Activated T-cell treated with anti-CD3 and anti-CD28 coated beads, Interleukin-2, amount 50 U/mL, for 4 hours (primary cell): ENCODE measurements around the gene NEU4. TPM values are rescaled to one million over a fixed set of nuclear protein-coding genes. Genes with fewer than 3 reads are reported as not detected.

Source experiments
- ATAC-seq, 2 donors: fragments of 200-7000 bp; cut with Tn5 transposase; one replicate each; pipeline ENCODE4 v1.10.0; 2021
- DNase-seq: peaks from one replicate; pipeline ENCODE4 v3.0.0-alpha.2; 2020
- H3K27me3 Mint-ChIP-seq: one replicate; pipeline ENCODE4 v1.8.0; 2021; ENCODE audit warnings: low read depth, mixed read lengths
- H3K36me3 Mint-ChIP-seq: one replicate; pipeline ENCODE4 v1.8.0; 2022; ENCODE audit warnings: mixed read lengths; ENCODE audit not compliant: insufficient read depth
- H3K4me1 Mint-ChIP-seq: one replicate; pipeline ENCODE4 v1.8.0; 2021; ENCODE audit warnings: low read depth, mixed read lengths
- H3K4me3 Mint-ChIP-seq: one replicate; pipeline ENCODE4 v1.8.0; 2021; ENCODE audit warnings: mild to moderate bottlenecking, moderate library complexity, mixed read lengths
- H3K9me3 Mint-ChIP-seq: one replicate; pipeline ENCODE4 v1.8.0; 2021; ENCODE audit warnings: mixed read lengths
- total RNA-seq, 3 donors: library from RNA; stranded (reverse); gene quantifications; one replicate each; pipeline ENCODE4 v1.2.1, GENCODE V29; 2021

NEU4 gene
- total RNA-seq, 3 donors from 2014 or later, result 0.65 TPM; not detected in 2

DNA sequence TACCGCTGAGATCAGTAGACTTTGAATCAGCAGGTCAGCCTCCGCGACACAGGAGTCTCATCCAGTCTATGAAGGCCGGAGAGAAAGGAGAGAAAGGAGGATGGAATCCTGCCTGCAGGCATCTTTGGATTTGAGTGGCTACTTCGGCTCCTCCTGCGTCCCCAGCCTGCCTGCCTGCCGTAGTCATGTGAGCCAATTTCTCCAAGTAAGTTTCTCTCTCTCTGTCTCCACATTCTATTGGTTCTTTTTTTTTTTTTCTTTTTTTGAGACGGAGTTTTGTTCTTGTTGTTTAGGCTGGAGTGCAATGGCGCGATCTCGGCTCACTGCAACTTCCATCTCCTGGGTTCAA lies 33.0 kb downstream of the NEU4 start:
- H3K27me3 Mint-ChIP-seq, result no peaks in the 10 kb centered on the region
- ATAC-seq, result no peak
- H3K4me3 Mint-ChIP-seq, result no peak overlapping the region
- no peak for DNase-seq
- H3K4me1 Mint-ChIP-seq, result peaks cover 37% of the 10 kb centered on the region
- no peaks in the 10 kb centered on the region for H3K36me3 Mint-ChIP-seq
- no peaks in the 10 kb centered on the region for H3K9me3 Mint-ChIP-seq

DNA sequence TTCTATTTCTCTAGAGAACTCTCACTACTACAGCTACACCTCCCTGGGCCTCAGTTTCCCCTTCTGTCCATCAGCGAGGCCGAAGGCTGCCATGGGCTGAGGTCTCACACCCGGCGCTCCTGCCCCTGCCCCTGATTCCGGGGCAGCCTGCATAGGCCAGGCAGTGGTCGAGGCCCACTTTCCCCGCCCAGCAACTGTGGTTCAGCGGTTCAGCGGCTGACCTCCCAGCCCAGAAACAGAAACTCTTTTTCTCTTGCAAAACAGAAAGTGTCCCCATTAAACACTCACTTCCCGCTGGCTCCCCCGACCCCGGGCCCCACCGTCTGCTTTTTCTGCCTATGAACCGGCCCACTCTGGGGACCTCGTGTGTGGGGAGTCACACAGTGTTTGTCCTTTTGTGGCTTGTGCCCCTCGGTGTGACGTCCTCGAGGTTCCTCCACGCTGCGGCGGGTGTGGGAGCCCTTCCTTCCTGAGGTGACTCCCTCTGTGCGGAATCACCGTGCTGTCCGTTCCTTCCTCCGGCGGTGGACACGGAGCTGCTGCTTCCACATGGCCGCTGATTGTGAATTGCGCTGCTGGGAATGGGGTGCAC lies 33.7 kb downstream of the NEU4 start:
- ATAC-seq (peak; percentile 38 to 39), DNase-seq (peak; percentile 42)
- H3K9me3 Mint-ChIP-seq, result no peaks in the 10 kb centered on the region
- no peaks in the 10 kb centered on the region for H3K36me3 Mint-ChIP-seq
- no peaks in the 10 kb centered on the region for H3K27me3 Mint-ChIP-seq
- peak overlapping the region; percentile 67 for H3K4me3 Mint-ChIP-seq
- H3K4me1 Mint-ChIP-seq, result peaks cover 36% of the 10 kb centered on the region

DNA sequence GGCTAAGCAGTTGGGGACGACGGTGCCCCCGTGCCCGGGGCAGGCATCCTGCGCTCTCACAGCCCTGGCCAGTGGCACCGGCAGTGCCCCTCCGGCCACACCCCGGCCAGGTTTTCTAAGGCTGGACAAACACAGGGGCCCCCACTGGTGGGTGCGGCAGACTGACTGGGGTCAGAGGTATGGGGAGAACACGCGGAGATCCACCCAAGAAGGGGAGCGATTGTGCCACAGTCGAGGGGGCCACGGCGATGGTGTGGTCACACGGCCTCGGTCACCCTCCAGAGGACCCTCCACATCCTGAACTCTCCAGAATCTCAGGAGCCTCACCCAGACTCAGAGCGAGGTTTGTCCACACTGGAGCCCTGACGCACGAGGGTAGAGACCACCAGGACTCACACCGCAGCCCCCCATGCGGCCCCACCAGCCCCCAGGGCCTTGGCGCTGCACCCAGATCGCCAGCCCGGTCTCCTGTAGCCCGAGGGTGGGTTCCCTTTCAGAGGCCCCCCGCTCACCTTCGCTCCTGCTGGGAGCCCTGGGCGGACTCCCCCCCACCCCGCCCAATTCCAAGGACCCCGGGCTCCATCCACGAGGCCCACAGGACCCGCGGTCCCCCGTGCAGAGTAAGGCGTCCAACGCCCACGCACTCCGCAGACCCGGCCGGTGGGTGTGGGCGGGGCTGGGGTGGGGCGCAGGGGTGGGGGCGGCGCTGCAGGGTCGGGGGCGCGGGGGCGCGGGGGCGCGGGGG lies 34.5 kb downstream of the NEU4 start:
- no peaks in the 10 kb centered on the region for H3K36me3 Mint-ChIP-seq
- H3K4me3 Mint-ChIP-seq, result peak overlapping the region; percentile 67
- no peaks in the 10 kb centered on the region for H3K9me3 Mint-ChIP-seq
- DNase-seq (no peak), ATAC-seq (peak; percentile 5)
- H3K4me1 Mint-ChIP-seq, result peaks cover 36% of the 10 kb centered on the region
- H3K27me3 Mint-ChIP-seq, result no peaks in the 10 kb centered on the region

DNA sequence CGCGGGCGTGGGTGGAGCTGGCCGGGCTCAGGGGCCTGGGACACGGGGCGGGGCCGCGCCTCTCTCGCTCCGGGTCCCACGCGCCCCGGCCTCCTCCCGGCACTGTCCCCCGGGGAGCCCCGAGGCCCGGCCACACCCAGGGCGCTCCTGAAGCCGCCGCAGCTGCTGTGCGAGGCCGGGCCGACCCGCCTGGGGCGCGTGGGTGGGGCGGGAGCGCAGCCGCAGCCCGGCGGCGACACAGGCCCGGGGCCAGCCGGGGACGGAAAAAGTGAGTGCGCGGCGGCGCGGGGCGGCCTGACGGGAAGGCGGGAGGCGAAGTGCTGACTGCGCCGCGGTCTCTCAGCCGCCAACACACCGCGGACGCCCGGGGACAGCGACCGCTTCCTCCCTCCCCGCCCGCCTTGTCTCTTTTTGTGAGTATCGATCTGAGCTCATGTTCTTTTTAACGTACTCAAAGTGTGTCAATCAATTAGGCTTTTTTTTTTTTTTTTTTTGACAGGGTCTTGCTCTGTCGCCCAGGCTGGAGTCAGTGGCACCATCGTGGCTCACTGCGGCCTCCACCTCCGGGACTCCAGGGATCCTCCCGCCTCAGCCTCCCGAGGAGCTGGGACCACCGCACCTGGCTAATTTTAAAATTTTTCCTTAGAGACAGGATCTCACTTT lies 35.2 kb downstream of the NEU4 start:
- H3K4me3 Mint-ChIP-seq, result peak overlapping the region; percentile 67
- DNase-seq (peak; percentile 80), ATAC-seq (peak; percentile 81 to 86)
- no peaks in the 10 kb centered on the region for H3K9me3 Mint-ChIP-seq
- H3K4me1 Mint-ChIP-seq, result peaks cover 36% of the 10 kb centered on the region
- no peaks in the 10 kb centered on the region for H3K36me3 Mint-ChIP-seq
- H3K27me3 Mint-ChIP-seq, result no peaks in the 10 kb centered on the region

DNA sequence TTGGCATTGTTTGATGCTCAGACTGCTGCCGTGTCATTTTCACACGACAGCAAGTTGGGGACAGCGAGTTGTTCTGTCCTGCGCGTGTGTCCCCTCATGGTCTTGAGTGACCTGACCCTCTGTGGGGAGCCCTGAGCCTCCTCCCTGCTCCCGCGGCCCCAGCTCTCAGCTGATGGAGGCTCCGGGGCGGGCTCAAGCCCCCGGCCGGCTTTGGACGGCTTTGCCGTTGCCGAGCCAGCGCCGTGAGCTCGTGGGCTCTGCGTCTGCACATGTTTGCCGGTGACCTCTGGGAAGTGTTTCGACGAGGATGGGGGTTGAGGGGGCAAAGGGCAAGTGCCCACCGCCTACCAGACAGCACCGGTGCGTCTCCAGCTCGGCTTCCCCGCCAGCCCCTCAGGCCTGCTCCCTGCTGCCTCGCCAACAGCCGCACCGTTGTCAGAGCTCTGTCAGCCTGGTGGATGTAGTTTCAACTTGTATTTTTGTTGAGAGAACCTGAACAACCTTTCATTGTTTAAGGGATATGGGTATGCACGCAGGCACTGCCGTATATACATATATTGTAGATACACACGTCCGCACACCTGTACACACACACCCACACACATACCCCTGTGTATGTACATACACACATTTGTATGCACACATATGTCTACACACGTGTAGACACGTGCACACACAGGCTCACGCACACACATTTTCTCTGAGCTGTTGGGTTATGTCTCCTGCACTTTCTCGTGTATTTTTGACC lies 36.0 kb downstream of the NEU4 start:
- peaks cover 36% of the 10 kb centered on the region for H3K4me1 Mint-ChIP-seq
- H3K36me3 Mint-ChIP-seq, result no peaks in the 10 kb centered on the region

DNA sequence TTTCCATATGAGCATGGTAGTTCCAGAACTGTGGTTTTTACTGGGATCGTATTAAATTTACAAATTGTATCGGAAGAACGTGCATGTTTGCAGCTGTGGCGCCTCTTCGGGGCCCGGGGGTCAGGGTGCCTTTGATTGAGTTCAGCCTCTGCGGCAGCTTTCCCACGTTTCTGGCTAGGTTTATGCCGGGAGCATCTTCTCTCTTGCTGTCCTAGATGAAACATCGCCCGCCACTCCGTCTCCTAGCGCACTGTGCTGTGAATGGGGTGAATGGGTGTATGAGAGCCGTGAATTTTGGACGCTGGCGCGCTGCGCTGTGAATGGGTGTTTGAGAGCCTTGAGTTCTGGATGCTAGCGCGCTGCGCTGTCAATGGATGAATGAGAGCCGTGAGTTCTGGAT lies 37.4 kb downstream of the NEU4 start:
- Mint-ChIP-seq H3K27me3 (no peaks in the 10 kb centered on the region), H3K4me3 (peak overlapping the region; percentile 67), H3K4me1 (peaks cover 36% of the 10 kb centered on the region), H3K36me3 (peaks cover 2% of the 10 kb centered on the region), H3K9me3 (no peaks in the 10 kb centered on the region)
- DNase-seq (no peak), ATAC-seq (no peak)

More for the DNA sequence above, 36.0 kb downstream of the NEU4 start:
- Mint-ChIP-seq H3K27me3 (no peaks in the 10 kb centered on the region), H3K9me3 (no peaks in the 10 kb centered on the region), H3K4me3 (peak overlapping the region; percentile 67)
- DNase-seq, result no peak
- ATAC-seq, result no peak

DNA sequence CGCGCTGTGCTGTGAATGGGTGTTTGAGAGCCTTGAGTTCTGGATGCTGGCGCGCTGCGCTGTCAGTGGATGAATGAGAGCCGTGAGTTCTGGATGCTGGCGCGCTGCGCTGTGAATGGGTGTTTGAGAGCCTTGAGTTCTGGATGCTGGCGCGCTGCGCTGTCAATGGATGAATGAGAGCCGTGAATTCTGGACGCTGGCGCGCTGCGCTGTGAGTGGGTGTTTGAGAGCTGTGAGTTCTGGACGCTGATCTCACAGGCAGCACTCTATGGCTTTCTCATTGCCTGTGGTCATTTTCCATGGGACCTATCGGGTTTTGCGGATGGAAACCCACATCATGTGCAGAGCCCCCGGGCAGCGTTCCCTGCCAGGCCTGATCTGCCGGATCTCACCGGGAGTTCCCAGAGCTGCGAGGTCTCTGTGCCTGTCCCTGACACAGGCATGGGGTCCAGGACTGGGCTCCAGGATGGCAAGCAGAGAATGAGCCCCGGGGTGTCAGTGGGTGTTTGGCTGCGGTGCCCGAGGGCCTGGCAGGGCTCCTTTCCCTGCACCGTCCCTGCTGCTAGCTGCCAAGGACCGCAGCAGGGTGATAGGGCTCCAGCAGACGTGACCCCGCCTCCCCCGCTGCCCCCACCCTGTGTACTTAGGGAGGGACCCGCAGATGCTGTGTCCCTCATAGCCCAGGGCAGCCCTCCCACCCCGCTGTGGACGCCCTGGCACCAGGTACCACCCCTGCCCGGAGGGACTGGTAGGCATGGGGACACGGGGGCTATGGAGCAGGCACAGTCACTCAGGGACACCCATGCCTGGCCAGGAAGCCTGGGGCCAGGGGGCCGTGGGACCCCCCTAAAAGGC lies 40.0 kb downstream of the NEU4 start:
- no peak for ATAC-seq
- H3K4me1 Mint-ChIP-seq, result peaks cover 25% of the 10 kb centered on the region
- peaks cover 5% of the 10 kb centered on the region for H3K36me3 Mint-ChIP-seq
- H3K4me3 Mint-ChIP-seq, result no peak overlapping the region
- no peak for DNase-seq
- H3K27me3 Mint-ChIP-seq, result no peaks in the 10 kb centered on the region
- H3K9me3 Mint-ChIP-seq, result no peaks in the 10 kb centered on the region

DNA sequence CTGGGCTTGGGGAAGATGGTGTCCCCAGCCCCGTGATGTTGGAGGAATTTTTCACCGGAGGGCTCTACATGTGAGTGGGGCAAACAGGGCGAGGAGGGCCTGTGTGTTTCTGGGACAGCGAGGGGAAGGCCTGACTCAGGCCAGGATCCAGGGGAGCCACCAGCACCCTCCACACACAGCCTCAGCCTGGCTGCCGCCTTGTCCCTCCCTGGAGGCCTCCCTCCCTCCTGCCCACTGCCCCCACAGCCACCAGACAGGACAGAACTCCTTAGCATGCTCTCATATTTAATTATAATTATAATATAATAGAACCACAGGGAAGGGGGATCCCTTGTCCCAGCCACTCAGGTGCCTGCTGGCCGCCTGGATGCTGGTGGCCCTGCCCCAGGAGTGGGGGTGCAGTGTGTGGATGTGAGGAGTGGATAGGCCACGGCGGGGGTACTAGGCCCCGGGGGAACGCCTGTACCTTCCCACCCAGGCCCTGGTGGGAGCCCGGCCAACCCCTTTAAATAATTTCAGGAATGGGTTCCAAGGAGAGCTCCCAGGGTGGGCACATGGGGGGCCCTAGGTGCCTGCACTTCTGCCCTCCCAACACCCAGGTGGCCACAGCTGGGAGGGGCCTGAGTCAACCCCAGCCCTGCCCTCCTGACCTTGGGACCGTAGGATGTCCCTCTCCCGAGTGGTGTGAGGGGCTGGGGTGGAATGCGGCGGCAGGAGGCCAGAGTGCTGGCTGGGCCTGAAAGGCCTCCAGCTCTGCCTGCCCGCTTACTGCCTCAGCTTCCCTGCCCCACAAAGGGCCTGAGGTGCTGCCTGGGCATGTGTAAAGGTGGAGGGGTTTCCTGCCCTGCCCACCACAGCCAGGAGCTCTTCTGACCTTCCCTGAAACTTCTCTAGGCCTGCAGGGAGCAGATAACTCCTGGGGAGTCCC lies 40.9 kb downstream of the NEU4 start:
- DNase-seq, result no peak
- H3K4me3 Mint-ChIP-seq, result no peak overlapping the region
- H3K4me1 Mint-ChIP-seq, result peaks cover 18% of the 10 kb centered on the region
- no peaks in the 10 kb centered on the region for H3K27me3 Mint-ChIP-seq
- H3K36me3 Mint-ChIP-seq, result peaks cover 5% of the 10 kb centered on the region
- H3K9me3 Mint-ChIP-seq, result no peaks in the 10 kb centered on the region
- ATAC-seq, result no peak

DNA sequence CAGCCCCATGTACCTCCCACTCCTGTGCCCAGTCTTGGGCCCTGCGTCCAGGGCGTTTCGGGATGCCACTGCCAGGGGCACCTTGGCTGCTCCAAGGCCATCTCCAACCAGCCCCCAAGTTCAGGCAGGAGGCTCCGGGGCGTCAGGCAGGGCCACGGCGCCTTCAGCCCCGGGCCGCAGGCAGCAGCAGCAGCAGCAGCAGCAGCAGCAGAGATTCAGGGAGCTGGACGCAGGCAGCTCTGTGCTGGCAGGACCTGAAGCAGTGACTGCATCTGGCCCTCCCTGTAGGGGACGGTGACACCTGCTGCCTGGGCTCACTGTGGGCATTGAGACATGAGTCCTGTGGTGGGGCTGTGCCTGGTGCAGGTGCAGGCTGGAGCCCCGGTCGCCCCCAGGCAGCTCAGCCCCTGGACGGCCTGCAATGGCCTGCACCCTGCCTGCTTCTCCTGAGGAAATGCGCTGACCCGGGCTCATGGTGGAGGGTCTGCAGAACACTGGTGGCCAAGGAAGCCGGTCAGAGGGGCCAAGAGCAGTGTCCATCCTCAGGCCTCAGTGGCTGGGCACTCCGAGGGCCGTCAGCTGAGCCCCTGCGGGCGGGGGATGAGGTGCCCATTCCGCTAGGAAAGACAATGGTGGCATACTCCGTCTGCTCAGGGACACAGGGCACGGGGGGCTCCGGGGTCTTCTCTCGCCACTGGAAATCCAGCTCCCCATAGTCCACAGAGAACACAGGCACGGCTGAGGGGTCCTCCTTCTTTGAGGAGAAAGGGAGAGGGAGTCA lies 41.7 kb downstream of the NEU4 start:
- Mint-ChIP-seq H3K27me3 (no peaks in the 10 kb centered on the region), H3K4me3 (no peak overlapping the region), H3K9me3 (no peaks in the 10 kb centered on the region), H3K36me3 (peaks cover 5% of the 10 kb centered on the region), H3K4me1 (peaks cover 10% of the 10 kb centered on the region)
- no peak for DNase-seq
- ATAC-seq, result no peak

DNA sequence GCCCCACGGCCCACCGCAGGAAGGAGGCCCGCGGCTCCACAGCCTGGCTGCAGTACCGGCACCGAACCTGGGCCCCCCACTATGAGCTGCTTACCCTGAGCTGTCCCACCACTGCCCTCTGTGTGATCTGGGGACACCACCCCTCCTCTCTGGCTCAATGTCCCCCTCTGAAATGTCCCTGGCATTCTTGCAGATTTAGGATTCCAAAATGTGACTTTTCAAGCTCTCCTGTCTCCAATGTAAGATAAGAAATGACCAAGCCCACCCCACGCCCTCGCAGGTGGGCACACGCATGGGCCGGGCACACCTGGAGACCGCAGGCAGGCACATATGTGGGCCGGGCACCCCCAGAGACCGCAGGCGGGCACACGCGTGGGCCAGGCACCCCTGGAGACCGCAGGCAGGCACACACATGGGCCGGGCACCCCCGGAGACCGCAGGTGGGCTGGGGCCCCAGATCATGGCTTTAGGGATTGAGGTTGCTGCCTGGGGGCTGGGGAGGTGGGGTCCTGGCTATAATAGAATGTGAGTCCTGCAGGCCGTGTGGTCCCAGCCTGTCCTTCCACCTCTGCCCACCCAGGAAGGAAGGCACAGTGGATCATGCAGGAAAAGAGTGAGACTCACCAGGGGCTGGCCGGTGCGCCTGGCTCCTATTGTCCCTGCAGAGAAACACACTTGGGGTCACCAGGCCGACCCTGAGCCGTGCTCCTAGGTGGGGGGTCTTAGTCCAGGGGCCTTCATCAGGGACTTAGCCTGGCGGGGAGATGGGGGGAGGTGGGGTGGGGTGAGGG lies 42.5 kb downstream of the NEU4 start:
- no peak for ATAC-seq
- peaks cover 5% of the 10 kb centered on the region for H3K4me1 Mint-ChIP-seq
- H3K4me3 Mint-ChIP-seq, result no peak overlapping the region
- H3K9me3 Mint-ChIP-seq, result no peaks in the 10 kb centered on the region
- no peak for DNase-seq
- H3K36me3 Mint-ChIP-seq, result peaks cover 5% of the 10 kb centered on the region
- H3K27me3 Mint-ChIP-seq, result no peaks in the 10 kb centered on the region

DNA sequence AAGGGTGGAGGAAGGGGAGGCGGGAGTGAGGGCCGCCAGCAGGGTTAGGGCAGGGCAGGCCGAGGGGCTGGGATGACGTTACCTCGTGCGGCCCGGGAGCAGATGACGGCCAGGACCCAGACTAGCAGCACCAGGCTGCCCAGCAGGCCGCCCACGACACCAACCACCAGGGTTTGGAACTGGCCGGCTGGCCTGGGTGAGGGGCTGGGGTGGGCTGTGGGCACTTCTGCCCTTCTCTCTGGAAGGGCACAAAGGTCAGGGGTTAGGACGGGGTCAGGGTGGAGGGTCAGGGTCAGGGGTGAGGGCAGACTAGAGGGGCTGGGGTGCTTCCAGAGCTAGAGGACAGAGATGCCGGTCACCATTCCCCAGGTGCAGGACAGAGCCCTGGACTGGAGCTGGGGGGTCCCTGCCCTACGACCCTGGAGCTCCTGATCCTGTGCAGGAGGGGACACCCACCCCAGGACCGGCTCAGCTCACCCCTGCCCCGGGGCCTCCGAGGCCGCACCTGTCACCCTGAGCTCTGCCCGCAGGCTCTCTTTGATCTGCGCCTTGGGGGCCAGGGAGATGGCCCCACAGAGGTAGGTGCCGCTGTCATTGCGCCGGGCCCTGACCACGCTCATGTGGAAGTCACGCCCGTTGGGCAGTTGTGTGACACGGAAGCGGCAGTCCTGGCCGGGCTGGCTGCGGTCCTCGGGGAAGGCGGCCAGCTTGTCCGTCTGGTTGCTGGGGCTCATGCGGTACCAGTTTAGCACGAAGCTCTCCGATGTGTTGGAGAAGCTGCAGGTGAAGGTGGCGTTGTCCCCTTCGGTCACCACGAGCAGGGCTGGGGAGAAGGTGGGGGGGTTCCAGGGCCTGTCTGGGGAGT lies 43.4 kb downstream of the NEU4 start:
- Mint-ChIP-seq H3K4me3 (no peak overlapping the region), H3K36me3 (peaks cover 5% of the 10 kb centered on the region), H3K9me3 (no peaks in the 10 kb centered on the region), H3K27me3 (no peaks in the 10 kb centered on the region), H3K4me1 (peaks cover 8% of the 10 kb centered on the region)
- ATAC-seq (no peak), DNase-seq (no peak)
